Testis (tissue), 2 donors: ENCODE data around the gene MBNL3.

Source experiments
- POLR2A ChIP-seq: fragments of 450-650 bp; IDR thresholded peaks from one replicate; pipeline ENCODE4 v1.6.1; 2017; ENCODE audit warnings: antibody characterized with exemption, mild to moderate bottlenecking, moderate library complexity
- TF ChIP-seq, protein P1 (sequence below), 3 experiments: fragments of 450-650 bp in 2 of 3; fragments of 200-600 bp in 1 of 3; sonication (generic) in 1 of 3; IDR thresholded peaks; one replicate each; pipeline ENCODE4 v1.5.1; 2016 to 2019; ENCODE audit warnings: antibody characterized with exemption in 3 of 3, mild to moderate bottlenecking in 2 of 3, moderate library complexity in 1 of 3

DNA sequence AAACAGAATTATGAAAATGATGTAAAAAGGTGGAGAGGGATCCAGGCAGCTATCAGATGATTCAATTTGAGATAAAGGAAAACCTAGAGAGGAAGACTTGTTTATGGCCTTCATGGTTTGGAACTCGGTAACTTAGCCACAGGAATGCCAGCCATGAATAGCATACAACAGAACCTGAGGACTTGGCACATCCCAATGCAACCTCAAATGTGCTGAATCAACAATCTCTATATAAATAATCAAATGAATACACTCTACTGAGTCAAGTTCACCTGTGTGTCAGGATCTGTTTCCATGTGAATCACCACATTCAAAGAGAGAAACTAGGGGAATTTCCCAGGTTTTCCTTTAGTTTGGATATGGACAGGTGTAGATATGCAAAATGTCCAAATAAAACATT is 86.9 kb downstream of the MBNL3 start:
- no peak for TF ChIP-seq POLR2A
- TF ChIP-seq, protein P1, sequence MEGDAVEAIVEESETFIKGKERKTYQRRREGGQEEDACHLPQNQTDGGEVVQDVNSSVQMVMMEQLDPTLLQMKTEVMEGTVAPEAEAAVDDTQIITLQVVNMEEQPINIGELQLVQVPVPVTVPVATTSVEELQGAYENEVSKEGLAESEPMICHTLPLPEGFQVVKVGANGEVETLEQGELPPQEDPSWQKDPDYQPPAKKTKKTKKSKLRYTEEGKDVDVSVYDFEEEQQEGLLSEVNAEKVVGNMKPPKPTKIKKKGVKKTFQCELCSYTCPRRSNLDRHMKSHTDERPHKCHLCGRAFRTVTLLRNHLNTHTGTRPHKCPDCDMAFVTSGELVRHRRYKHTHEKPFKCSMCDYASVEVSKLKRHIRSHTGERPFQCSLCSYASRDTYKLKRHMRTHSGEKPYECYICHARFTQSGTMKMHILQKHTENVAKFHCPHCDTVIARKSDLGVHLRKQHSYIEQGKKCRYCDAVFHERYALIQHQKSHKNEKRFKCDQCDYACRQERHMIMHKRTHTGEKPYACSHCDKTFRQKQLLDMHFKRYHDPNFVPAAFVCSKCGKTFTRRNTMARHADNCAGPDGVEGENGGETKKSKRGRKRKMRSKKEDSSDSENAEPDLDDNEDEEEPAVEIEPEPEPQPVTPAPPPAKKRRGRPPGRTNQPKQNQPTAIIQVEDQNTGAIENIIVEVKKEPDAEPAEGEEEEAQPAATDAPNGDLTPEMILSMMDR (IDR thresholded peaks at IDR 0.05), result no peak
